ENCODE measurements around the gene UNKL.

UNKL gene

GRCh38 chr16:1414532-1415260 lies at the start of gene UNKL:
TSS of gene UNKL (minus strand) at chr16:1414704. CDS start at chr16:1414691, 13 bp downstream.
- no peak for DNase-seq (ENCODE audit: low read depth)

DNA sequence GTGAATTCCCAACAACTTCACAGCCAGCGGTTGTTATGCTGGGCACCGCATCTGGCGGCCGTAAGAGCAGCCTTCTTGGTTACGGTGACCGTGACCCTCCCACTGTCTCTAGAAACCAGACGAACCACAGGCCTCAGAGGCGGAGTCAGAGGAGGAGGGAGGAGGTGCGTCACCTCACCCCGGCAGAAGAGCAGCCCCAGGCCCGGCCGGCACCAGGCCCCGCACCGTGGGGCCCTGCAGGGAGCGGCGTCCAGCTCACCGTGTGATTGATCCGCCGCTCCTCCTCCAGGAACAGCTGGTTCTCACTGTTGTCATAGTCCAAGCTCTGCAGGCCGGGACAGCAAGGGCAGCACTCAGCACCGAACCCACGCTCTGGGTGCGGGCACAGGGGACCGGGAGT lies 46.6 kb upstream of the UNKL start:
- DNase-seq (ENCODE audit: low read depth) = no peak

DNA sequence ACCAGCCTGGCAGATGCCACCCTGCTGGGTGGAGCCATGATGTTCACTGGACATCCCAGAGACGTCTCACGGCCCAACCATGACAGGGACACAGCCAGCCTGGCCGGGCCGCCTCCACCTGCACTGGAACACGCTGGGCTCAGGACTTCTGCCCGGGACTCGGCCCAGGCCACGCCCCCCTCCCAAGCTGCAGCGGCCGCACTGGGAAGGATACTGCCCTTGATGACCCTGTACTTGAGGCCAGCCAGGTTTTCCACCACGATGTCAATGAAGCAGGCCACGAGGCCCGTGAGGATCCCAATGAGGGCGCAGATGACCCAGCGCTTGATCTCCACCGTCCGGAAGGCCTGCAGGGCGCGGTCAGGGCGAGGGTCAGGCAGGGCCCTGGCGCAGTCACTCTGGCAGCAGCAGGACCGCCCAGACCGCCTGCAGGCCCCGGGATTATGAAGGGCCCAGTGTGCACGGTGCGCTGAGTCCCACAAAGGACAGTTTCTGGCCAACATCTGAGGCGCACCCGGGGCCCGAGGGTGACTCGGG lies 46.2 kb upstream of the UNKL start:
- no peak for DNase-seq (ENCODE audit: low read depth)

- DNase-seq (ENCODE audit: low read depth) = no peak
Observed at GRCh38 chr16:1459967-1460366, 45.5 kb upstream of the UNKL start.

DNA sequence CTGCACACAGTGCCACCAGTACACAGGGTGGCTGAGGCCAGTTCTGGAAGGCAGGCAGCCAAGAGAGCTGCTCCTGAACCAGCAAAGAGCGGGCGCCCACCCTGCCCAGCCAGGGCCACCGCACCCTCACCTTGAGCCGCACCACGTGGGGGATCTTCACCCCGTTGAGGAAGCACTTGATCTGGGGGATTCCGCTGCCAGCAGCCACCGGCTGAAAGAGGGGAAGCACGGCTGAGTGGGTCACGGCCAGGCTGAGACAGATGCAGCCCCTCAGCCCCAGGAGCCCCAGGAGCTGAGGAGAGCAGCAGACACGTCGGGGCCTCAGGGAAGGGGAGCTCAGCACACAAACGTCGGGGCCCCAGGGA lies 44.5 kb upstream of the UNKL start:
- DNase-seq (ENCODE audit: low read depth) = no peak

GRCh38 chr16:1458336-1458976 lies 44.0 kb upstream of the UNKL start:
- DNase-seq (ENCODE audit: low read depth) = no peak

DNA sequence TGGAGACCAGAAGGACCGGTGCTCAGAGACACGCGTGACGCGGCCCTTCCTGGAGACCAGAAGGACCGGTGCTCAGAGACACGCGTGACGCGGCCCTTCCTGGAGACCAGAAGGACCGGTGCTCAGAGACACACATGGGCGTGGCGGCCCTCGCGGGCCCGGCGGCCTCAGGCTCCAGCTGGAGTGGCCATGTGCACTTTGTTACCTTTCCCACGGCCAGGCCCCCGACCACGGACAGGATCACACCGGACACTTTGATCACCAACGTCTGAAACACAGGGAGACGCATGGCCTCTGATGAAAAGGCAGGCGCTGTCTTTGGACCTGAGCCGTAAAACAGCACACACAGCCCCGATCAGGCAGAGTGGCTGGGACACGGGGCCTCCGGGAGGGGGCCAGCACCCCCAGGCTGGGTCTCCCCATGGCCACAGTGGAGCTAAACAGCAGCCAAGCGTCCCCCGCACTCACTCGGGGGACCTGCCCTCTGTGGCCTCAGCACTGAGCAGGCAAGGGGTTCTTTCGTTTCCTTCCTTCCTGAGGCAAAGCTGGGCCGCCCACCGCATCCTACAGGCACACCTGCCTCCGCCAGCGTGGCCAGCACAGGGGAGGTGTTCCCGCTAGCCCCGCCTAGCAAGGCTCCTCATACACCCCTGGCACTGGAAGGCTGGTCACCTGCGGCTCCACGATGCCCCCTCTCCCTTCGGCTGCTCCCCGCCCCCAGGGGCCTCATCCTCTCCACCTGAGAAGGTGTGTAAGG lies 43.2 kb upstream of the UNKL start:
- no peak for DNase-seq (ENCODE audit: low read depth)

DNA sequence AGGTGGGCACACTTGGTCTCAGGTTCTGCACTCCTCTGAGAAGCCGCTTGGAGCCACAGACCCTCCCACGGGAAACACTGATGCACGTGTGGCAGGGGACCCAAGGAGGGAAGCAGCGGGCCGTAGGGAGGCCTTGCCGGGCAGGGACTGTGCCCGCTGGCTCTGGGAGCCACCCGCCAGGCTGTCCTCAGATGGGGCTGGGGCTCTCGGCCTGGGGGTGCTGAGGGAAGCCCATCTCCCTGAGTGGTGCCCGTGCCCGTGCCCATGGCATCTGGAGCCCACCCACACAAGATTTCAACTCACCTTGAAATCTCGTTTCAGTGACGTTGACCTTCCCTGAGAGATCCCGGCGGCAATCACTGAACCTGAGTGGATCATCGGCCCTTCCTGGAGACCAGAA lies 42.4 kb upstream of the UNKL start:
- no peak for DNase-seq (ENCODE audit: low read depth)

- DNase-seq (ENCODE audit: low read depth) = no peak
Observed at GRCh38 chr16:1455190-1456171, 41.0 kb upstream of the UNKL start.

GRCh38 chr16:1454561-1454960 lies 40.1 kb upstream of the UNKL start:
- DNase-seq (ENCODE audit: low read depth) = no peak

GRCh38 chr16:1453316-1453715 lies 38.8 kb upstream of the UNKL start:
- no peak for DNase-seq (ENCODE audit: low read depth)

DNA sequence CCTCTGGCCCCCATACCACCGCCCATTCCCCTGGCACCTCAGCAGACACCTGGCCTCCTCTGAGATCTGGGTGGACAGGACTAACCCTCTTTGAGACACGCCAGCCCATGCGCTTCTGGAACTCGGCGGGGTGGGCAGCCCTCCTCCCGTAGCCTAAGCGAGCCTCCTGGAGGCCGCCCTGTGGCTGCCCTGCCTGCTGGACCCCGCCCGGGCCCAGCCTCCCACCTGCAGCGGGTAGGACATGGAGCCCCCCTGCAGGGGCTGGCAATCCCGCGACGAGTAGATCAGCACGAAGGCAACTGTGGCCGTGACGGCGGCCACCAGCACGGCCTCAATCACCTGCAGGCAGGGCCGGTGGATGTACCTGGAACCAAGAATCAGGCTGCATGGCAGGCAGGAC lies 38.0 kb upstream of the UNKL start:
- DNase-seq (ENCODE audit: low read depth) = no peak

DNA sequence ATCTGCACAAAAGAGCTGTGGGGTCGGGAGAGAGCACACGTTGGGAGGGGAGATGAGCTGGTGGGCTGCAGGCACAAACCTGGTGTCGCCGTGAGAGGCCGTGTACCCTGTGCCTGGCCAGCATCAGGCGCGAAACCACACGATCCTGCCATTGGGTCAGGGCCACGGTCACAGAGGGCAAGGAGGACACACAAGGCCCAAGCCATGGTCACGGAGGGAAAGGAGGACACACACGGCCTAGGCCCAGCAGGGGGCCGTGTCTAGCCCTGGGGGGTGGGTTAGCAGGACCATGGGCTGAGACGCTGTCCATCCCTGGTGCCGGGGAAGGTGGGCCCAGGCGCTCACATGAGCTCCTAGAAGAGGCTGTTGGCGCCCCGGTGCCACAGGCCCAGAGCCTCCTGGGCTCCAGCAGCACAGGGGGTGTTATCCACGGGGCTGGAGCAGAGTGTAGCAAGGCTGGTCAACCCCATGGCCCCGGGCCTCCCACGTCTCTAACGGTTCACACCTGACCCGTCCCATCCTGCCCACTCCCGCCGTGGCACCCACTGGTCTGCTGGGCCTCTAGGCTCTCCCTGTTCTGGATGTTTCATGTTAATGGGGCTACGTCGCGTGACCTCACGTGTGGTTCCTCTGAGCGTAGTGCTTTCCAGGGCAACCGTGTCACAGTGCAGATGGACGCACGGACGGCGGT lies 37.3 kb upstream of the UNKL start:
- DNase-seq (ENCODE audit: low read depth) = no peak

GRCh38 chr16:1450841-1451240 lies 36.3 kb upstream of the UNKL start:
- no peak for DNase-seq (ENCODE audit: low read depth)

GRCh38 chr16:1450218-1450617 lies 35.7 kb upstream of the UNKL start:
- no peak for DNase-seq (ENCODE audit: low read depth)

DNA sequence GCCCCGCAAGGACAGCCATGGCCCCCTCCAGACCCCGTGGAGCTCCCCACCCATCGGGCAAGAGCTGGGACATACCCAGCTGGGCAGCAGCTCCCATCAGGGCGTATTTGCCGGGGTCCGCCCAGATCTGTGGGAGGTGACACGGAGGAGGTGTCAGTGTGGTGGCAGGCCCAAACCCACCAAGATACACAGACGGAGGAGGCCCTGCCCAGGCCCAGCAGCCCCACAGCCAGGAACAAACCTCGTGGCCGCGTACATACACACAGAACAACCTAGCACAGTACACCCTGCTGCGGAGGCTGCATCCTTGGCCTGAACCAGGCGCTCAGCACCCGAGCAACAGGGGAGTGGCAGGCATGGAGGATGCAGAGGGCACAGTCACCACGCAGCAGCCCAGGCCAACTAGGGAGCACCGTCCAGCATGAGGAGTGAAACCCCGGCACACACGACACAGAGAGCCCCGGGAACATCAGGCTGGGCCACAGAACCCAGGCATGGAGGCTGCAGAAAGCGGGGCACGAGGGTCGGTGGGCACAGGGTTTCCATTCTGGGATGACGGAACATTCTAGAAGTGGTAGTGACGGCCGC lies 34.8 kb upstream of the UNKL start:
- no peak for DNase-seq (ENCODE audit: low read depth)

DNA sequence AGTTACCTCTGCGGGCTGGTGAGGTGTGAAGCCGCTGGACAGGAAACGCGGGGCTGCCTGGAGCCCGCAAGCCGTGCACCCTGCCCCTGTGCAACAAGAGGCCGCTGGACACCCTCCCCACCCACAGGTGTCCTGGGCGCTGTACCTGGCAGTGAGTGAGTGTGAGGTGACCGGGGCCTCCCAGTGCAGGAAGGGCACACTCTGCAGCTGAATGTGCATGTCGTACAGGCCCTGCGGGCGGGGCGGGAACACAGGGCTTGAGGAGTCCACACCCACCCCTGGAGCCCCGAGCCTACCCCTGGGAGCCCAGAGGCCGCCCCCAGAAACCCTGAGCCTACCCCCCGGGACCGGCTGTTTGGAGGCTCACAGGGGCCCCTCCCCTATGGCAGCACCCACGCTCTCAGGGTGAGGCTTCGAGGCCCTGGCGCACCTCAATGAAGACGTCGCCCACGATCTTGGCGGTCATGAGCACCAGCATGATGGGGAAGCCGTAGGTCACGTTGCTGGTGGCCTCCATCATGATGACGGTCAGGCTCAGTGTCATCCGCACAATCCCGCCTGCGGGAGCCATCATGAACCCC lies 34.1 kb upstream of the UNKL start:
- no peak for DNase-seq (ENCODE audit: low read depth)

- DNase-seq (ENCODE audit: low read depth) = no peak
Observed at GRCh38 chr16:1447965-1448364, 33.5 kb upstream of the UNKL start.

GRCh38 chr16:1446296-1447080 lies 32.0 kb upstream of the UNKL start:
- no peak for DNase-seq (ENCODE audit: low read depth)
